Body of pancreas (tissue), 4 donors: Measurements from ENCODE around the gene FAM131A.

ENCODE experiments used
- CTCF ChIP-seq, 7 experiments: fragments of 450-650 bp in 4 of 7; fragments of 200-600 bp in 3 of 7; sonication (generic) in 3 of 7; IDR thresholded peaks; one replicate each; pipeline ENCODE4 v1.5.1; 2016 to 2019; ENCODE audit warnings: antibody characterized with exemption in 7 of 7
- POLR2A ChIP-seq, 3 donors: fragments of 450-650 bp; IDR thresholded peaks; one replicate each; pipeline ENCODE4 v1.6.1; 2016; ENCODE audit warnings: antibody characterized with exemption in 3 of 3, mild to moderate bottlenecking in 2 of 3

- TF ChIP-seq CTCF (IDR thresholded peaks at IDR 0.05): no peak
- no peak for TF ChIP-seq POLR2A (IDR thresholded peaks at IDR 0.05)
Observed at GRCh38 chr3:184382326-184383032, 45.1 kb downstream of the FAM131A start.
